Activated CD8-positive, alpha-beta T cell treated with anti-CD3 and anti-CD28 coated beads for 36 hours (primary cell): ENCODE measurements around the gene TGM1. TPM values are rescaled to one million over a fixed set of nuclear protein-coding genes. Genes with fewer than 3 reads are reported as not detected.

ENCODE experiments used
- ATAC-seq: fragments of 200-7000 bp; cut with Tn5 transposase; one replicate; pipeline ENCODE4 v1.10.0; 2021; ENCODE audit warnings: mild to moderate bottlenecking, moderate library complexity
- CTCF ChIA-PET: fragments of 350-600 bp; sonication (Branson Sonifier 250); formaldehyde crosslinking; loops from one replicate; lab custom pipeline; 2021; ENCODE audit warnings: antibody characterized with exemption; lab: Charles Lee
- POLR2A ChIA-PET: fragments of 350-600 bp; sonication (Branson Sonifier 250); formaldehyde crosslinking; loops from one replicate; lab custom pipeline; 2021; ENCODE audit warnings: antibody characterized with exemption; lab: Charles Lee
- DNase-seq: peaks from one replicate; pipeline ENCODE4 v3.0.0-alpha.2; 2020
- H3K27ac Mint-ChIP-seq: one replicate; pipeline ENCODE4 v1.8.0; 2021; ENCODE audit warnings: mild to moderate bottlenecking, mixed read lengths
- H3K27me3 Mint-ChIP-seq: one replicate; pipeline ENCODE4 v1.8.0; 2021; ENCODE audit warnings: mixed read lengths
- H3K36me3 Mint-ChIP-seq: one replicate; pipeline ENCODE4 v1.8.0; 2021; ENCODE audit warnings: low read depth, mixed read lengths
- H3K4me1 Mint-ChIP-seq: one replicate; pipeline ENCODE4 v1.8.0; 2021; ENCODE audit warnings: low read depth, mixed read lengths
- H3K4me3 Mint-ChIP-seq: one replicate; pipeline ENCODE4 v1.8.0; 2021; ENCODE audit warnings: mild to moderate bottlenecking, moderate library complexity, mixed read lengths
- H3K9me3 Mint-ChIP-seq: one replicate; pipeline ENCODE4 v1.8.0; 2021; ENCODE audit warnings: mixed read lengths
- intact Hi-C: fragments of 100-400 bp; cut with micrococcal nuclease; formaldehyde crosslinking; loops from one replicate; pipeline ENCODE4 v1.10.0; 2022
- total RNA-seq, 2 experiments: library from RNA; stranded (reverse); gene quantifications; one replicate each; pipeline ENCODE4 v1.2.3, GENCODE V29; 2021
- TF ChIP-seq, protein P1 (sequence below): fragments of 200-600 bp; IDR thresholded peaks from one replicate; pipeline ENCODE4 v1.8.0; 2022; ENCODE audit warnings: antibody characterized with exemption, mild to moderate bottlenecking

The TGM1 gene
- total RNA-seq, 2 experiments from 2014 or later, result 3.0 to 3.1 TPM

DNA sequence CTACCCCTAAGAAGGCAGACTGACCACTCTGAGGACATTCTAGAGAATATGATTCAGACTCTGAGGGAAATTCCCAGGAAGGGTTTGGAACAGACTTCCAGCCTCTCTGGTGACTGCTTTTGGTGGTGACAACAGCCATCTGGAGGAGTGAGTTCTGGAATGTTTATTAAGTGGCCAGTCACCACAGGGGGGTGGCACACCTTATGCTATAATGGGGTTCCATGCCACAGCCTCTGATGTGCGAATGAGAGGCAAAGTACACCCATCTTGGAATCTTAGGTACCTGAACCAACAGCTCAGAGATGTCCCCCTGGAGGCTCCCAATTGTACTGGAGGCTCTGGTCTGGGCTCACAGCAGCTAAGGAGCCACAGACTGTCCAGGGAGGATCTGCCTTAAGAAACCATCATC is 11.1 kb downstream of the TGM1 start:
- TF ChIP-seq, protein P1, sequence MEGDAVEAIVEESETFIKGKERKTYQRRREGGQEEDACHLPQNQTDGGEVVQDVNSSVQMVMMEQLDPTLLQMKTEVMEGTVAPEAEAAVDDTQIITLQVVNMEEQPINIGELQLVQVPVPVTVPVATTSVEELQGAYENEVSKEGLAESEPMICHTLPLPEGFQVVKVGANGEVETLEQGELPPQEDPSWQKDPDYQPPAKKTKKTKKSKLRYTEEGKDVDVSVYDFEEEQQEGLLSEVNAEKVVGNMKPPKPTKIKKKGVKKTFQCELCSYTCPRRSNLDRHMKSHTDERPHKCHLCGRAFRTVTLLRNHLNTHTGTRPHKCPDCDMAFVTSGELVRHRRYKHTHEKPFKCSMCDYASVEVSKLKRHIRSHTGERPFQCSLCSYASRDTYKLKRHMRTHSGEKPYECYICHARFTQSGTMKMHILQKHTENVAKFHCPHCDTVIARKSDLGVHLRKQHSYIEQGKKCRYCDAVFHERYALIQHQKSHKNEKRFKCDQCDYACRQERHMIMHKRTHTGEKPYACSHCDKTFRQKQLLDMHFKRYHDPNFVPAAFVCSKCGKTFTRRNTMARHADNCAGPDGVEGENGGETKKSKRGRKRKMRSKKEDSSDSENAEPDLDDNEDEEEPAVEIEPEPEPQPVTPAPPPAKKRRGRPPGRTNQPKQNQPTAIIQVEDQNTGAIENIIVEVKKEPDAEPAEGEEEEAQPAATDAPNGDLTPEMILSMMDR, result no peak
- no peaks in the 10 kb centered on the region for H3K36me3 Mint-ChIP-seq

GRCh38 chr14:24250354-24250753 is 12.6 kb downstream of the TGM1 start:
- no peak for ATAC-seq
- H3K4me3 Mint-ChIP-seq, result no peak overlapping the region
- no peaks in the 10 kb centered on the region for H3K36me3 Mint-ChIP-seq
- H3K27me3 Mint-ChIP-seq, result no peaks in the 10 kb centered on the region
- peaks cover 25% of the 10 kb centered on the region for H3K4me1 Mint-ChIP-seq
- no peak for DNase-seq
- POLR2A ChIA-PET, result interaction anchor here (1.3 kb wide), 1 partner anchor 47 kb away, joined by 3 read pairs; no protein-coding TSS in a partner anchor
- CTCF ChIA-PET, result interaction anchor here (1.2 to 27.8 kb wide), 6 partner anchors 8 to 187 kb away, joined by 3 to 873 read pairs (median 12); partner anchors contain the start of genes CIDEB, DHRS1, LTB4R and LTB4R2
- TF ChIP-seq, protein P1, result no peak
- H3K27ac Mint-ChIP-seq, result peak overlapping the region; percentile 9
- H3K9me3 Mint-ChIP-seq, result no peaks in the 10 kb centered on the region
- intact Hi-C loops, result no loop called here

More for the DNA sequence above, 11.1 kb downstream of the TGM1 start:
- intact Hi-C loops, result no loop called here
- Mint-ChIP-seq H3K27me3 (no peaks in the 10 kb centered on the region), H3K27ac (no peak overlapping the region), H3K4me3 (no peak overlapping the region), H3K9me3 (no peaks in the 10 kb centered on the region), H3K4me1 (peaks cover 22% of the 10 kb centered on the region)
- ATAC-seq (no peak), DNase-seq (no peak)
- POLR2A ChIA-PET, result interaction anchor here (0.8 to 1.0 kb wide), 3 partner anchors 14 to 18 kb away, joined by 3 to 5 read pairs (median 3); no protein-coding TSS in a partner anchor
- CTCF ChIA-PET, result interaction anchor here (1.0 to 27.8 kb wide), 5 partner anchors 9 to 49 kb away, joined by 3 to 873 read pairs (median 17); partner anchors contain the start of genes CIDEB, DHRS1, LTB4R and LTB4R2

DNA sequence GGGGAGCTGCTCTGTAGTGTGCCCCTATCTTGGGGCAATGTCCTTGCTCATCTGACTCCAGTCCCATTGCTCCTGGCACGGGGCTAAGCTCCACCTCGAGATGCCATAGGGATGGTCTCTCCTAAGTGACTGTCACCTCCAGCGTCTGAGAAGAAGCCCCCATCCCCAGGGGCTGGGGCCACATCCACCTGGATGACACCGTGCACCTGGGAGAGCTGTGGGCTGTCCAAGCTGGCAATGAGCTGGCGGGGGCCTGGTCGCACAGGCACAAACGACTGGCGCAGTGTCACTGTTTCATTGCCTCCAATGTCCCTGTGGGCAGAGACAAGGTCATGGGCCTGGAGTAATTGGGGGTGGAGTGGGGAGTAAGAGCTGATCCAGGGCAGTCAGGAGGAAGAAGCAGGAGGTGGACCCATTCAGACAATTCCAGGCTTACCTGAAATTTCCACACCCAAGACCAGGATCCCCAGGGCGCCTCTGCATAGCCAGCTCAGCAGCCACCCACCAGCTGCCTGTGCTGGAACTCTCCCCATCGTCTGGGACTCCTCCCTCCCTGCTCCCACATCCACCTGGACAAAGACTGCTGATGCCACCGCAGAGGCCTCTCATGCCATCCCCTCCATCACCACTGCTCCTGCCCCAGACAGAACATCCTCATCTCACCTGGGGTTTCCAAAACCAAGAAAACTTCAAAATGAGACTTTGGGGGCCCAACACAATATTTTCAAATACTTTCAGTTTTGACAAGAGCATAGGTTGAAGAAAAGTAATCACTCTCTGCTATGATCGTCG is 13.6 kb downstream of the TGM1 start:
- Mint-ChIP-seq H3K27ac (no peak overlapping the region), H3K27me3 (no peaks in the 10 kb centered on the region), H3K4me1 (peaks cover 27% of the 10 kb centered on the region), H3K9me3 (no peaks in the 10 kb centered on the region), H3K4me3 (no peak overlapping the region), H3K36me3 (no peaks in the 10 kb centered on the region)
- intact Hi-C loops, result loop anchor here (10.0 kb wide), 1 partner anchor 185 kb away; no protein-coding TSS in a partner anchor
- ATAC-seq (no peak), DNase-seq (no peak)
- ChIA-PET CTCF (interaction anchor here (1.1 to 27.8 kb wide), 3 partner anchors 21 to 188 kb away, joined by 3 to 873 read pairs (median 47); partner anchors contain the start of genes CIDEB, DHRS1, LTB4R and LTB4R2), POLR2A (interaction anchor here (1.1 to 1.3 kb wide), 2 partner anchors 21 to 51 kb away, joined by 3 to 4 read pairs; no protein-coding TSS in a partner anchor)
- TF ChIP-seq, protein P1, result no peak

DNA sequence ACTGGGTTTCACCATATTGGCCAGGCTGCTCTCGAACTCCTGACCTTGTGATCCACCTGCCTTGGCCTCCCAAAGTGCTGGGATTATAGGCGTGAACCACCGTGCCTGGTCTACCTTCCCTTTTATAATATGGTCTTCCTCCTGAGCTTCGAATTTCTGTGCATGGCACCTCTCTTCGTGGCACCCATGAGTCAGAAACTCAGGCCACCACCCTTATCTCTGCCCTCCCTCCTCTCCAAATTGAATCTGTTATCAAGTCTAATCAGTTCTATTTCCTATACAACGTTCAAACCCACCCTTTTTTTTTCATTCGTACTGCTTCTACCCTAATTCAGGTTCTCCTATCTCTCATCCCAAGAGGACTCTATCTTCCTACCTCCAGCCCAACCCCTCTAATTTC is 15.6 kb downstream of the TGM1 start:
- ATAC-seq (no peak), DNase-seq (no peak)
- TF ChIP-seq, protein P1, result no peak
- ChIA-PET POLR2A (interaction anchor here (0.7 to 2.3 kb wide), 19 partner anchors 10 to 183 kb away, joined by 3 to 15 read pairs (median 3); partner anchors contain the start of genes DHRS1, IPO4, IRF9 and KHNYN), CTCF (interaction anchor here (1.2 to 27.8 kb wide), 10 partner anchors 13 to 184 kb away, joined by 3 to 873 read pairs (median 8); partner anchors contain the start of genes CIDEB, DHRS1, GMPR2 and LTB4R)
- Mint-ChIP-seq H3K36me3 (no peaks in the 10 kb centered on the region), H3K9me3 (no peaks in the 10 kb centered on the region), H3K27ac (peak overlapping the region; percentile 71), H3K4me1 (peaks cover 37% of the 10 kb centered on the region), H3K4me3 (no peak overlapping the region), H3K27me3 (no peaks in the 10 kb centered on the region)
- intact Hi-C loops, result loop anchor here (2.0 to 10.0 kb wide), 2 partner anchors 23 to 187 kb away; partner anchors contain the start of gene RABGGTA
